KG1 (cell line): Measurements from ENCODE around the gene JTB.

ENCODE experiments used
- DNase-seq: peaks from one replicate; lab custom pipeline; 2025; lab: John Stamatoyannopoulos, UW

JTB gene

GRCh38 chr1:153932156-153933131 lies 45.0 kb downstream of the JTB start:
- no peak for DNase-seq

DNA sequence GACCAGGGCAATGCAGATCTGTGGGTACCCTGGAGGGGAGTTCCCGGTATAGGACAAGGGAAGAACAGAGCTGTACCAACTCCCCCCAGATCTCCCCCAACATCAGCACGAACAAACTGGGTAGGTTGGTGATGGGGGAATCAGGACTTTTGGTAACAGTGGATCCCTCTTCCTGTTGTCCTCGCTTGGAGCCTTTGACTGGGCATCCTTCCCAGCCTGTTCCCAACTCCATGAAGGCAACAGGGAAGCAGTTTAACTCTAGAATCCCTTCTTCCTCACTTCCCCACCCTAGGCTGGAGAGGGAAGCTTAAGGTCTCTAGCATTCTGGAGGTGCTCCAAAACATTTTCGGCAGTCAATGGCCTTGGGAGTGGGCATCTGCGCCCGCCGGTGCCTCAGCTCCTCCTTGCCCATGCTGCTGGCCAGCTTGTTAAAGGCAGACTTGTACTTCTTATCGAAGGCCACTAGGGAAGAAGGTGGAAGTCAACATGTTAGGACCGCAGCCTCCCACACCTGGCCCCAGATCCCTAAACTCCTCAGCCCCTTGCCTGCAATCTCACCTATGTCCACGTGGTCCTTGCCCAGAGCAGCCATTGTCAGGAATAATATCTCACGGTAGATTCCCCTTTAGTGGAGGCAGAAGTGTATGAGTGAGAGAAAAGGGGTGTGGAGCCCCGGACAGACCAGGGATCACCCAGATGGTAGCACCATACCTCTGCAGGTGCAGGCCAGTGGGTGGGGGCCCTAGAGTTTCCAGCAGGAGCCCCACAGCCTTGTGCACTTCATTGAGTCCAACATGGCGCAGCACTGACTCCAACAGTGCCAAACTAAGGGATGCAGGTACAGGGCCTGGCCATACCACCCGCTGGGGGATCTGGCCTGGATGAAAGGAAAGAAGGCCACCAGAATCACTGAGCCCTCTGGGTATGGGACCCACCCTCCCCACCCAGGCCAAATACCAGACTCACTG lies 47.2 kb downstream of the JTB start:
- DNase-seq, result no peak

DNA sequence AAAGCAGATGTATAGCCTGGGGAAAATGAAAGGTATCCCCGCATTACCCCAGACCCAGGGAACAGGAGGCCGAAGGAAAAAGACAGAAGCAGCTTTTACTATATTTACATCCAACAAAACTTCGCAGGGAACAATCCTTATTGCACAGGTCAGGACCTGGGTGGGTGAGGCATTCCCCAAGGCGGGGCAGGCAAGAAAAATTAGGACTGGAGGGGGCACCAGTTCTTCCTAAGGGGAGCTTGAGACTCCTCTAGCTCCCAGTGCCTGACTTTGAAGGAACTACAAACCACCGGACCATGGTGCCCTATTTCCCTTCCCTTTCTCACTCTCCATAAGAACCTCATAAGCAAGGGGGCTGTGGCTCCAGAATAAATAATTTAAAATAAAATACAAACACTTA lies 48.0 kb downstream of the JTB start:
- DNase-seq, result no peak

- no peak for DNase-seq
These were observed 48.6 kb downstream of the JTB start for GRCh38 chr1:153928791-153929341.

DNA sequence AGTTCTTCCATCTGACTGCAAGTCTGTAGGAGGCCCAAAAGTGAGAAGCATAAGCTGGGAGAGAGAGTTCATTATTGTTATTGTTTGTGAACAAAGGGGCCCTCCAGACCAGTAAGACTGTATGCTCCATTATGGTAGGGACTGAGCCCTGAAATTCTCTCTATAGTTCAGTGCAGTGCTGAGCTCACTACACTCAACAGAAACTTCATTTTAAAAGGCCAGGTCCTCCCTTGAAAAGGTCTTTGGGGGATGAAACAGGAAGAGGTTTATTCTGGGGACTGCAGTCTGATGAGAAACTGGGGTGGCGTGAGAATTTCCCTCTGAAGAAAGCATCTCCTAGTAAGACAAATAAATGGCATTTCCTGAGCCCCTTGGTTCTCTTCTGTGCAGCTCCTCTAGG lies 49.2 kb downstream of the JTB start:
- no peak for DNase-seq

GRCh38 chr1:153926405-153926804 lies 51.1 kb downstream of the JTB start:
- no peak for DNase-seq
